ENCODE measurements around the gene COX7B2.

Gene COX7B2

GRCh38 chr4:46870411-46870810, 38.6 kb downstream of the COX7B2 start:
- Histone ChIP-seq H2AFZ (ENCODE audit: low read depth, low read length) (no peak overlapping the region; the same call in 1 of the 2 replicates), H3K4me3 (ENCODE audit: low read length) (no peak overlapping the region), H3K4me2 (ENCODE audit: low read length) (no peak overlapping the region), H3K27ac (ENCODE audit: low read length) (no peak overlapping the region), H4K20me1 (ENCODE audit: insufficient read depth, low read length) (no peaks in the 10 kb centered on the region), H3K9me3 (ENCODE audit: insufficient read depth, low read length) (no peaks in the 10 kb centered on the region), H3K36me3 (replicated peaks; ENCODE audit: low read depth, low read length) (no peaks in the 10 kb centered on the region), H3K4me1 (ENCODE audit: low read length) (no peaks in the 10 kb centered on the region), H3K27me3 (ENCODE audit: low read depth, low read length) (no peaks in the 10 kb centered on the region), H3K9ac (ENCODE audit: low read length) (no peak overlapping the region), H3K79me2 (ENCODE audit: low read length) (no peaks in the 10 kb centered on the region)
- TF ChIP-seq, protein P1, sequence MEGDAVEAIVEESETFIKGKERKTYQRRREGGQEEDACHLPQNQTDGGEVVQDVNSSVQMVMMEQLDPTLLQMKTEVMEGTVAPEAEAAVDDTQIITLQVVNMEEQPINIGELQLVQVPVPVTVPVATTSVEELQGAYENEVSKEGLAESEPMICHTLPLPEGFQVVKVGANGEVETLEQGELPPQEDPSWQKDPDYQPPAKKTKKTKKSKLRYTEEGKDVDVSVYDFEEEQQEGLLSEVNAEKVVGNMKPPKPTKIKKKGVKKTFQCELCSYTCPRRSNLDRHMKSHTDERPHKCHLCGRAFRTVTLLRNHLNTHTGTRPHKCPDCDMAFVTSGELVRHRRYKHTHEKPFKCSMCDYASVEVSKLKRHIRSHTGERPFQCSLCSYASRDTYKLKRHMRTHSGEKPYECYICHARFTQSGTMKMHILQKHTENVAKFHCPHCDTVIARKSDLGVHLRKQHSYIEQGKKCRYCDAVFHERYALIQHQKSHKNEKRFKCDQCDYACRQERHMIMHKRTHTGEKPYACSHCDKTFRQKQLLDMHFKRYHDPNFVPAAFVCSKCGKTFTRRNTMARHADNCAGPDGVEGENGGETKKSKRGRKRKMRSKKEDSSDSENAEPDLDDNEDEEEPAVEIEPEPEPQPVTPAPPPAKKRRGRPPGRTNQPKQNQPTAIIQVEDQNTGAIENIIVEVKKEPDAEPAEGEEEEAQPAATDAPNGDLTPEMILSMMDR (IDR thresholded peaks at IDR 0.05; ENCODE audit: low read depth, low read length): no peak

- H3K79me2 ChIP-seq (ENCODE audit: low read length): no peaks in the 10 kb centered on the region
- TF ChIP-seq, protein P1 (IDR thresholded peaks at IDR 0.05; ENCODE audit: low read depth, low read length): no peak
- TF ChIP-seq EZH2phosphoT487 (IDR thresholded peaks at IDR 0.05; ENCODE audit: low read depth): no peak
- no peak overlapping the region for H3K9ac ChIP-seq (ENCODE audit: low read length)
- H3K4me3 ChIP-seq (ENCODE audit: low read length): no peak overlapping the region
- H3K9me3 ChIP-seq (ENCODE audit: insufficient read depth, low read length): no peaks in the 10 kb centered on the region
- H4K20me1 ChIP-seq (ENCODE audit: insufficient read depth, low read length): no peaks in the 10 kb centered on the region
- peaks cover 6% of the 10 kb centered on the region; the same call in 1 of the 2 replicates for H3K4me1 ChIP-seq (ENCODE audit: low read length)
- no peak overlapping the region for H3K27ac ChIP-seq (ENCODE audit: low read length)
- H3K27me3 ChIP-seq (ENCODE audit: low read depth, low read length): no peaks in the 10 kb centered on the region
- H3K36me3 ChIP-seq (replicated peaks; ENCODE audit: low read depth, low read length): no peaks in the 10 kb centered on the region
- H2AFZ ChIP-seq (ENCODE audit: low read depth, low read length): no peak overlapping the region
- H3K4me2 ChIP-seq (ENCODE audit: low read length): no peak overlapping the region
Observed at GRCh38 chr4:46856333-46856732, 52.7 kb downstream of the COX7B2 start.

DNA sequence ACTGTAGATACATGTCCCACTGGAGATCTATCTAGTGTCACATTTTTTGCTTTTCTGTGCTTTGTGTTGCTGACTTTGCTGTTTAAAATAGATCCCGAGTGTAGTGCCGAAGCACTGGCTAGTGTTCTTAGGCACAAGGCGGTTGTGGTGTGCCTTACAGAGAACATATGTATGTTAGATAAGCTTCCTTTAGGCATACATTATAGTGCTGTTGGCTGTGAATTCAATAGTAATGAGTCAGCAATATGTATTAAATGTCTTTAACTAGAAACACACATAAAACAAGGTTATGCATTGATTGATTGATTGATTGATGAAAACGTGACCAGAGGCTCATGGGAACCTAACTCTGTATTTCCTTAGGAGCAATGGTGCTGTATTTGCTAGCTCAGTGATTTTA, 56.2 kb downstream of the COX7B2 start:
- Histone ChIP-seq H3K4me1 (ENCODE audit: low read length) (peaks cover 6% of the 10 kb centered on the region; the same call in 1 of the 2 replicates), H3K79me2 (ENCODE audit: low read length) (no peaks in the 10 kb centered on the region), H3K4me2 (ENCODE audit: low read length) (no peak overlapping the region), H3K36me3 (replicated peaks; ENCODE audit: low read depth, low read length) (no peaks in the 10 kb centered on the region), H3K9me3 (ENCODE audit: insufficient read depth, low read length) (no peaks in the 10 kb centered on the region), H4K20me1 (ENCODE audit: insufficient read depth, low read length) (no peaks in the 10 kb centered on the region), H3K27ac (ENCODE audit: low read length) (no peak overlapping the region), H3K9ac (ENCODE audit: low read length) (no peak overlapping the region), H3K4me3 (ENCODE audit: low read length) (no peak overlapping the region), H2AFZ (ENCODE audit: low read depth, low read length) (no peak overlapping the region), H3K27me3 (ENCODE audit: low read depth, low read length) (no peaks in the 10 kb centered on the region)
- TF ChIP-seq, protein P1 (IDR thresholded peaks at IDR 0.05; ENCODE audit: low read depth, low read length): no peak
- no peak for TF ChIP-seq EZH2phosphoT487 (IDR thresholded peaks at IDR 0.05; ENCODE audit: low read depth)

- Histone ChIP-seq H3K4me3 (ENCODE audit: low read length) (no peak overlapping the region), H3K79me2 (ENCODE audit: low read length) (no peaks in the 10 kb centered on the region), H3K9me3 (ENCODE audit: insufficient read depth, low read length) (no peaks in the 10 kb centered on the region), H2AFZ (ENCODE audit: low read depth, low read length) (no peak overlapping the region), H3K27ac (ENCODE audit: low read length) (no peak overlapping the region), H3K36me3 (replicated peaks; ENCODE audit: low read depth, low read length) (no peaks in the 10 kb centered on the region), H3K9ac (ENCODE audit: low read length) (no peak overlapping the region), H4K20me1 (ENCODE audit: insufficient read depth, low read length) (no peaks in the 10 kb centered on the region), H3K4me2 (ENCODE audit: low read length) (no peak overlapping the region), H3K4me1 (ENCODE audit: low read length) (peaks cover 9% of the 10 kb centered on the region), H3K27me3 (ENCODE audit: low read depth, low read length) (no peaks in the 10 kb centered on the region)
- TF ChIP-seq EZH2phosphoT487 (IDR thresholded peaks at IDR 0.05; ENCODE audit: low read depth): no peak
- TF ChIP-seq, protein P1 (IDR thresholded peaks at IDR 0.05; ENCODE audit: low read depth, low read length): no peak
Observed at GRCh38 chr4:46850026-46850425, 59.0 kb downstream of the COX7B2 start.

Data from OCI-LY3 (cell line).